Measurements from ENCODE around the gene TSC22D1.

DNA sequence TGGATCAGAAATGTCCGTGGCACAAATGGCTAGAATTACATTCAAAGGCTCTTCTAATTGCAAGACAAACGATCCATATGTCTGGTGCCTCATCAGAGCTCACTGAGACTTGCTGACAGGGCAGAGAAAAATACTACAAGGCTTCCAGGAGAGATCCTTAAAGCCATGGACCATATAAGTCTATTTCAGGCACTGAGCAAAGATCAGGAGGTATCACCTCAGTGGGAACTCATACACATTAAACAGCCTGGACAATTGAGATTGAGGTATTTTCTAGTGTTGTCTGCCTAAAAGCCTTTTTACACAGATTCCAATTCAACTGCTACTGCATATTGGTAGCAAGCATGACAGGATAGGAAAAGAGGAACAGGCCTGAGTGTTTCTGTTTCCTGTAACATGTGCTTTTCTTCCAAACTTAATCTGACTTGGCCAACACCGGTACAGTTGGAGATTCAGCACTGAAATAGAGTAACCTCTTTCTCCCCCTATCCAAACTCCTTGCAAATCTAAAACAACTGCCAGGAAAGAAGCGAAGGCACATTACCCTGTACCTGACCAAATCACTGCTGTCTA, 136.6 kb downstream of the TSC22D1 start:
- no peak for TF ChIP-seq POLR2A (IDR thresholded peaks at IDR 0.05)
- TF ChIP-seq POLR2AphosphoS5 (IDR thresholded peaks at IDR 0.05), result no peak
- TF ChIP-seq, protein P1, sequence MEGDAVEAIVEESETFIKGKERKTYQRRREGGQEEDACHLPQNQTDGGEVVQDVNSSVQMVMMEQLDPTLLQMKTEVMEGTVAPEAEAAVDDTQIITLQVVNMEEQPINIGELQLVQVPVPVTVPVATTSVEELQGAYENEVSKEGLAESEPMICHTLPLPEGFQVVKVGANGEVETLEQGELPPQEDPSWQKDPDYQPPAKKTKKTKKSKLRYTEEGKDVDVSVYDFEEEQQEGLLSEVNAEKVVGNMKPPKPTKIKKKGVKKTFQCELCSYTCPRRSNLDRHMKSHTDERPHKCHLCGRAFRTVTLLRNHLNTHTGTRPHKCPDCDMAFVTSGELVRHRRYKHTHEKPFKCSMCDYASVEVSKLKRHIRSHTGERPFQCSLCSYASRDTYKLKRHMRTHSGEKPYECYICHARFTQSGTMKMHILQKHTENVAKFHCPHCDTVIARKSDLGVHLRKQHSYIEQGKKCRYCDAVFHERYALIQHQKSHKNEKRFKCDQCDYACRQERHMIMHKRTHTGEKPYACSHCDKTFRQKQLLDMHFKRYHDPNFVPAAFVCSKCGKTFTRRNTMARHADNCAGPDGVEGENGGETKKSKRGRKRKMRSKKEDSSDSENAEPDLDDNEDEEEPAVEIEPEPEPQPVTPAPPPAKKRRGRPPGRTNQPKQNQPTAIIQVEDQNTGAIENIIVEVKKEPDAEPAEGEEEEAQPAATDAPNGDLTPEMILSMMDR (IDR thresholded peaks at IDR 0.05), result no peak

All from transverse colon (tissue), 4 donors.